ENCODE data around the gene RRAGD.

RRAGD gene

GRCh38 chr6:89452281-89452680 lies 40.2 kb upstream of the RRAGD start:
- POLR2A ChIA-PET: no interaction called here
- CTCF ChIA-PET: interaction anchor here (0.6 to 1.0 kb wide), 2 partner anchors 20 to 1398 kb away, joined by 3 read pairs; no protein-coding TSS in a partner anchor

DNA sequence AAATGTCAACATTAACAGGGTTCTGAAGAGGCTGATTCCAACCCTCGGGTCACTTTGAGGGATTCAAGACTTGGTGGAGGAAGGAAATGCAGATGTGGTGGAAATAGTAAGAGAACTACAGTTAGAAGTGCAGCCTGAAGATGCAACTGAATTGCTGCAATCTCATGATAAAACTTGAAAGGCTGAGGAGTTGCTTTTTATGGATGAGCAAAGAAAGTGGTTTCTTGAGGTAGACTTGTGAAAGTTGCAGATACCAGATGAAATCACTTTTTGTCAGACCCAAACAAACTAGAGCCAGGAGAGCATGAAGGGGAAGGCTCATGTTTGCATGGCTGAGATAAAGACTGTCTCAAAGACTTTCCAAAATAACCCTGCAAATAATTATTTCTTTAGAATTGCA lies 37.1 kb upstream of the RRAGD start:
- TF ChIP-seq FOXA1 (IDR thresholded peaks at IDR 0.05) (no peak), ARNT (IDR thresholded peaks at IDR 0.05) (no peak), SUZ12 (IDR thresholded peaks at IDR 0.05) (no peak), BHLHE40 (IDR thresholded peaks at IDR 0.05; ENCODE audit: borderline replicate concordance) (no peak), ZNF384 (IDR thresholded peaks at IDR 0.05) (no peak)
- DNase-seq (ENCODE audit: extremely low spot score): no peak
- POLR2A ChIA-PET: no interaction called here
- CTCF ChIA-PET: no interaction called here

More at GRCh38 chr6:89452281-89452680, 40.2 kb upstream of the RRAGD start:
- TF ChIP-seq PKNOX1 (IDR thresholded peaks at IDR 0.05) (peak; percentile 50; the same call in 1 of the 2 replicates), L3MBTL2 (conservative IDR thresholded peaks at IDR 0.05) (no peak), TARDBP (IDR thresholded peaks at IDR 0.05) (no peak), FOXA1 (IDR thresholded peaks at IDR 0.05) (no peak)
- DNase-seq (ENCODE audit: extremely low spot score): no peak

- DNase-seq (ENCODE audit: extremely low spot score): no peak
- CTCF ChIA-PET: interaction anchor here (0.7 kb wide), 3 partner anchors 11 to 146 kb away, joined by 3 to 4 read pairs (median 3); no protein-coding TSS in a partner anchor
- POLR2A ChIA-PET: no interaction called here
- no peak for TF ChIP-seq CTBP1 (IDR thresholded peaks at IDR 0.05; ENCODE audit: borderline replicate concordance)
- TF ChIP-seq ARNT (IDR thresholded peaks at IDR 0.05): no peak
- no peak for TF ChIP-seq ELF4 (IDR thresholded peaks at IDR 0.05)
- no peak for TF ChIP-seq HDGF (IDR thresholded peaks at IDR 0.05; ENCODE audit: borderline replicate concordance)
- TF ChIP-seq LEF1 (IDR thresholded peaks at IDR 0.05; ENCODE audit: borderline replicate concordance): no peak
- no peak for TF ChIP-seq ZNF384 (IDR thresholded peaks at IDR 0.05)
Measured at GRCh38 chr6:89443658-89444057, 31.6 kb upstream of the RRAGD start.

DNA sequence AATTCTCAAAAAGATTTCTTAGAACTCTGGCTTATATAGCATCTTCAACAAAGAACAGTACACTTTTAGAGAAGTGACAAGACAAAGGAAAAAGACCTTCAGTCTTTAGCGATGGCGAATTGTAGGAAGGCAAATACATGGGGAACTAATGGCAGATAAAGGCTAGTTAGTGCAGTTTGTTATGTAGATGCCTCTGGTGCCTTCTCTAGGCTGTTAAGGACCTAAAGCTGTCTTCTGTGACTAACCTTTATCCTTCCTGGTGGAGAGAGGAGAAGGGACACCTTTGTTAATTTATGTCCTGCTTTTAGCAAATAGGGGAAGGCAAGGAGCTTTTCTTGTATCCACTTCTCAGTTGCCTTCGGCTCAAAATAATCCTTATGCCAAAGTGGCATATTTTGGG lies 28.1 kb upstream of the RRAGD start:
- no peak for TF ChIP-seq SUZ12 (IDR thresholded peaks at IDR 0.05)
- TF ChIP-seq FOXK2 (IDR thresholded peaks at IDR 0.05): no peak
- TF ChIP-seq NFRKB (IDR thresholded peaks at IDR 0.05): no peak
- no peak for TF ChIP-seq BHLHE40 (IDR thresholded peaks at IDR 0.05; ENCODE audit: borderline replicate concordance)
- TF ChIP-seq CTBP1 (IDR thresholded peaks at IDR 0.05; ENCODE audit: borderline replicate concordance): no peak
- no peak for TF ChIP-seq SP1 (IDR thresholded peaks at IDR 0.05)
- TF ChIP-seq LEF1 (IDR thresholded peaks at IDR 0.05; ENCODE audit: borderline replicate concordance): no peak
- no peak for TF ChIP-seq FOXM1 (IDR thresholded peaks at IDR 0.05; ENCODE audit: borderline replicate concordance)
- no peak for TF ChIP-seq TARDBP (IDR thresholded peaks at IDR 0.05)
- TF ChIP-seq PKNOX1 (IDR thresholded peaks at IDR 0.05): no peak
- no peak for TF ChIP-seq ARNT (IDR thresholded peaks at IDR 0.05)
- no peak for TF ChIP-seq L3MBTL2 (conservative IDR thresholded peaks at IDR 0.05)
- no peak for TF ChIP-seq HDGF (IDR thresholded peaks at IDR 0.05; ENCODE audit: borderline replicate concordance)
- no peak for TF ChIP-seq ZNF384 (IDR thresholded peaks at IDR 0.05)
- TF ChIP-seq ELF4 (IDR thresholded peaks at IDR 0.05): no peak
- TF ChIP-seq FOXA1 (IDR thresholded peaks at IDR 0.05): no peak
- no peak for DNase-seq (ENCODE audit: extremely low spot score)
- CTCF ChIA-PET: interaction anchor here (0.6 kb wide), 2 partner anchors 69 to 1038 kb away, joined by 3 to 4 read pairs; no protein-coding TSS in a partner anchor
- POLR2A ChIA-PET: interaction anchor here (0.7 kb wide), 1 partner anchor 27 kb away, joined by 3 read pairs; no protein-coding TSS in a partner anchor

DNA sequence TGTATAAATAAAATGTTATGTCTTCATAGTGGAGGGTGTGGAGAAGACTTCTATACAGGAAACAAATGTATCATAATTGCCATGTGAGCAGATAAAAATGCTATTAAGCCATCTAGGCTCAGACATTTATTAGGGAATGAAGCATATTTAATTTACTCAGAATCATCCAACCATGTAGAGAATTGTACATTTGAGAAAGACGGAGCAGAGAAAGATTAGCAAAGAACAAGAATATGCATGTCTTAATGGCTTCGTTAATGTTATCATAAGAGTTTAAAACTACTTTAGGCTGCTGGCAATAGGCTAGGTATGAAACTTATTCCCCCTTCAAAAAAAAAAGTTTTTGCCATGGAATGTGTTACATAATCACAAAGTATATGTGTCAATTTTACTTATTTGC lies 26.9 kb upstream of the RRAGD start:
- DNase-seq (ENCODE audit: extremely low spot score): no peak
- POLR2A ChIA-PET: no interaction called here
- TF ChIP-seq NFRKB (IDR thresholded peaks at IDR 0.05): no peak
- no peak for TF ChIP-seq LEF1 (IDR thresholded peaks at IDR 0.05; ENCODE audit: borderline replicate concordance)
- no peak for TF ChIP-seq PKNOX1 (IDR thresholded peaks at IDR 0.05)
- TF ChIP-seq TARDBP (IDR thresholded peaks at IDR 0.05): no peak
- TF ChIP-seq ELF4 (IDR thresholded peaks at IDR 0.05): no peak
- TF ChIP-seq ZNF384 (IDR thresholded peaks at IDR 0.05): no peak
- no peak for TF ChIP-seq SUZ12 (IDR thresholded peaks at IDR 0.05)
- no peak for TF ChIP-seq FOXM1 (IDR thresholded peaks at IDR 0.05; ENCODE audit: borderline replicate concordance)
- TF ChIP-seq L3MBTL2 (conservative IDR thresholded peaks at IDR 0.05): no peak
- no peak for TF ChIP-seq FOXK2 (IDR thresholded peaks at IDR 0.05)
- no peak for TF ChIP-seq FOXA1 (IDR thresholded peaks at IDR 0.05)
- no peak for TF ChIP-seq BHLHE40 (IDR thresholded peaks at IDR 0.05; ENCODE audit: borderline replicate concordance)
- no peak for TF ChIP-seq CTBP1 (IDR thresholded peaks at IDR 0.05; ENCODE audit: borderline replicate concordance)
- no peak for TF ChIP-seq ARNT (IDR thresholded peaks at IDR 0.05)
- CTCF ChIA-PET: no interaction called here

- ChIA-PET CTCF (no interaction called here), POLR2A (interaction anchor here (0.9 kb wide), 1 partner anchor 9 kb away, joined by 3 read pairs; no protein-coding TSS in a partner anchor)
- DNase-seq (ENCODE audit: extremely low spot score): no peak
- TF ChIP-seq L3MBTL2 (conservative IDR thresholded peaks at IDR 0.05) (no peak), ELF4 (IDR thresholded peaks at IDR 0.05) (no peak), HDGF (IDR thresholded peaks at IDR 0.05; ENCODE audit: borderline replicate concordance) (no peak), SP1 (IDR thresholded peaks at IDR 0.05) (no peak), NFRKB (IDR thresholded peaks at IDR 0.05) (no peak)
Measured at GRCh38 chr6:89438248-89438647, 26.2 kb upstream of the RRAGD start.

GRCh38 chr6:89436226-89436625 lies 24.2 kb upstream of the RRAGD start:
- no peak for DNase-seq (ENCODE audit: extremely low spot score)

More at GRCh38 chr6:89436226-89436625, 24.2 kb upstream of the RRAGD start:
- ChIA-PET CTCF (no interaction called here), POLR2A (interaction anchor here (1.0 to 1.6 kb wide), 2 partner anchors 162 to 202 kb away, joined by 3 read pairs; partner anchors contain the start of gene LYRM2)
- no peak for TF ChIP-seq NFRKB (IDR thresholded peaks at IDR 0.05)
- TF ChIP-seq TARDBP (IDR thresholded peaks at IDR 0.05): no peak
- TF ChIP-seq ARNT (IDR thresholded peaks at IDR 0.05): no peak
- no peak for TF ChIP-seq ELF4 (IDR thresholded peaks at IDR 0.05)
- no peak for TF ChIP-seq L3MBTL2 (conservative IDR thresholded peaks at IDR 0.05)
- no peak for TF ChIP-seq FOXK2 (IDR thresholded peaks at IDR 0.05)
- TF ChIP-seq PKNOX1 (IDR thresholded peaks at IDR 0.05): no peak
- no peak for TF ChIP-seq HDGF (IDR thresholded peaks at IDR 0.05; ENCODE audit: borderline replicate concordance)
- no peak for TF ChIP-seq SP1 (IDR thresholded peaks at IDR 0.05)
- TF ChIP-seq SUZ12 (IDR thresholded peaks at IDR 0.05): no peak
- TF ChIP-seq ZNF384 (IDR thresholded peaks at IDR 0.05): no peak
